CD4-positive, alpha-beta memory T cell (primary cell): ENCODE data around the gene ZDHHC8. TPM values are rescaled to one million over a fixed set of nuclear protein-coding genes. Genes with fewer than 3 reads are reported as not detected.
A peak's percentile ranks its signal among the peaks of the same experiment; 100 is the strongest.

Source experiments
- CTCF ChIA-PET: fragments of 350-600 bp; sonication (Branson Sonifier 250); formaldehyde crosslinking; loops from one replicate; lab custom pipeline; 2021; ENCODE audit warnings: inconsistent platforms; ENCODE audit not compliant: partially characterized antibody; lab: Charles Lee
- POLR2A ChIA-PET: fragments of 350-600 bp; sonication (Branson Sonifier 250); formaldehyde crosslinking; loops from one replicate; lab custom pipeline; 2021; ENCODE audit not compliant: partially characterized antibody; lab: Charles Lee
- DNase-seq, 5 donors: peaks; one replicate each; pipeline versions ENCODE4 v3.0.0 to v3.0.0-alpha.2; 2020 to 2022; ENCODE audit warnings: mixed read lengths in 1 of 5
- H3K27ac ChIP-seq: one replicate; pipeline ENCODE4 v1.7.0; 2013; ENCODE audit warnings: low read depth, low read length
- H3K27me3 ChIP-seq: 2 replicates; pipeline ENCODE4 v1.7.0; 2013; ENCODE audit warnings: mild to moderate bottlenecking, low read length, moderate library complexity; ENCODE audit not compliant: insufficient read depth
- H3K36me3 ChIP-seq: 2 replicates; pipeline ENCODE4 v1.7.0; 2013; ENCODE audit warnings: mild to moderate bottlenecking, low read length, moderate library complexity; ENCODE audit not compliant: insufficient read depth
- H3K4me1 ChIP-seq: 2 replicates; pipeline ENCODE4 v1.7.0; 2013; ENCODE audit warnings: mild to moderate bottlenecking, low read length, moderate library complexity; ENCODE audit not compliant: insufficient read depth
- H3K4me3 ChIP-seq, 2 donors: one replicate each; pipeline ENCODE4 v1.7.0; 2013; ENCODE audit warnings: low read length in 2 of 2, mild to moderate bottlenecking in 1 of 2
- H3K9me3 ChIP-seq, 2 donors: one replicate each; pipeline ENCODE4 v1.7.0; 2013; ENCODE audit warnings: low read length in 2 of 2, control low read depth in 1 of 2; ENCODE audit not compliant: control insufficient read depth in 1 of 2
- H3K27ac Mint-ChIP-seq, 7 donors: one replicate each; pipeline ENCODE4 v1.8.0; 2020 to 2021; ENCODE audit warnings: mixed read lengths in 7 of 7, mild to moderate bottlenecking in 6 of 7, inconsistent platforms in 3 of 7, moderate library complexity in 3 of 7
- H3K27me3 Mint-ChIP-seq, 2 donors: one replicate each; pipeline ENCODE4 v1.8.0; 2020 to 2021; ENCODE audit warnings: mixed read lengths in 2 of 2
- H3K36me3 Mint-ChIP-seq, 2 donors: one replicate each; pipeline ENCODE4 v1.8.0; 2020 to 2021; ENCODE audit warnings: mixed read lengths in 2 of 2, inconsistent platforms in 1 of 2, mild to moderate bottlenecking in 1 of 2
- H3K4me1 Mint-ChIP-seq, 4 donors: one replicate each; pipeline ENCODE4 v1.8.0; 2020 to 2021; ENCODE audit warnings: mixed read lengths in 4 of 4, mild to moderate bottlenecking in 1 of 4
- H3K4me3 Mint-ChIP-seq, 8 donors: one replicate each; pipeline ENCODE4 v1.8.0; 2020 to 2021; ENCODE audit warnings: mixed read lengths in 8 of 8, mild to moderate bottlenecking in 7 of 8, moderate library complexity in 6 of 8, inconsistent platforms in 3 of 8
- H3K9me3 Mint-ChIP-seq, 8 donors: one replicate each; pipeline ENCODE4 v1.8.0; 2020 to 2021; ENCODE audit warnings: mixed read lengths in 8 of 8, mild to moderate bottlenecking in 5 of 8, inconsistent platforms in 3 of 8, moderate library complexity in 1 of 8
- intact Hi-C: fragments of 100-400 bp; cut with micrococcal nuclease; formaldehyde crosslinking; loops from one replicate; pipeline ENCODE4 v1.15.1; 2023
- polyA plus RNA-seq, 2 donors: library from polyadenylated mRNA; unstranded; fragments of 300-500 nt; fragmentation: Illumina TruSeq; gene quantifications; one replicate each; pipeline ENCODE4 v1.2.3, GENCODE V29; 2021
- total RNA-seq, 2 experiments: library from RNA; stranded (reverse); gene quantifications; one replicate each; pipeline ENCODE4 v1.2.3, GENCODE V29; 2021

The ZDHHC8 gene
- total and polyA plus RNA-seq, 4 experiments from 2014 or later = 1.0 to 81.7 (median 43.5) TPM

DNA sequence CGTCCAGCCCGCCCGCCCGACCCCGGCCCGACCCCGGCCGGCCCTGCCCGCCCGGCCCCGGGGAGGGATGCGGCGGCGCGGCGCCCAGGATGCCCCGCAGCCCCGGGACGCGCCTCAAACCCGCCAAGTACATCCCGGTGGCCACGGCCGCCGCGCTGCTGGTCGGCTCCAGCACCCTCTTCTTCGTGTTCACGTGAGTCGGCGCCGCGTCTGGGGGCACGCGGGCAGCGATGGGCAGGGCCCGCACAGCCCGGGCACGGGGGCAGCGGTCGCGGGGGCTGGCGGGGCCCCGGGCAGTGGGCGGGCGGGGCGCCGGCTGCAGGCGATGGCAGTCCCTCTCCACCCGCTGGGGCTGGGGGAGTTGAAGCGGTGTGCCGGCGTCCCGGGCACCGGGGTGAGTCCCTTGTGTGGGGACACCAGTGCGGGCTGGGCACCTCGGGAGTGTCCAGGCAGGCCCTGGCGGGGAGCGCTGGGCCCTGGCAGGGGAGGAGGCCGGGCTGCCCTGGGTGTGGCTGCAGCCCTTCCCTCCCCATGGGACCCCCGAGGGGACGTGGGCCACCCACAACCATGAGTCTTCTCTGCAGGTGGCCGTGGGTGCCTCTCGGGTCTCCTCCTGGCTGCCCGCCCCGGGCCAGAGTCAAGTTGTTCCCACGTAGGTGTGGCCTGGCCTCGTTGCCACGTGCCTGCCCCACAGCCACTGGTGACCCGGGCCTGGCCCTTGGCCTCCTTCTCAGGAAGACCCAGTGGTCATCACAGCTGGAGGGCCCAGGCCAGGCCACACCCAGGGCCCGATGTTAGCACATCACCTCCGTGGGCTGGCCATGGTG is 468 bp downstream of the ZDHHC8 start:
- peaks cover 57% of the 10 kb centered on the region for H3K4me1 ChIP-seq
- peak overlapping the region; percentile 48 for H3K27ac ChIP-seq
- H3K4me1 Mint-ChIP-seq = peaks cover 13 to 58% (median 40%) of the 10 kb centered on the region in 4 donors
- peak overlapping the region in 3 of 7 donors; percentile 35 to 79 (median 57) for H3K27ac Mint-ChIP-seq
- DNase-seq = peak in 4 of 5 donors; percentile 21 to 40 (median 29)
- no peaks in the 10 kb centered on the region for H3K9me3 ChIP-seq
- no peaks in the 10 kb centered on the region for H3K27me3 Mint-ChIP-seq
- peaks cover 0 to 9% of the 10 kb centered on the region in 2 donors for H3K36me3 Mint-ChIP-seq
- ChIA-PET POLR2A (no interaction called here), CTCF (no interaction called here)
- H3K4me3 ChIP-seq = peak overlapping the region; percentile 12 to 57
- H3K36me3 ChIP-seq = no peaks in the 10 kb centered on the region
- peaks cover 0 to 2% (median 0%) of the 10 kb centered on the region in 8 donors for H3K9me3 Mint-ChIP-seq
- H3K27me3 ChIP-seq = no peaks in the 10 kb centered on the region
- peak overlapping the region; percentile 76 to 86 (median 80) for H3K4me3 Mint-ChIP-seq
- intact Hi-C loops = loop anchor here (1.0 to 5.0 kb wide), 4 partner anchors 15 to 700 kb away; partner anchors contain the start of genes HIRA, MRPL40, TANGO2 and TRMT2A

GRCh38 chr22:20132686-20133246 is 1.2 kb downstream of the ZDHHC8 start:
- peaks cover 61% of the 10 kb centered on the region for H3K4me1 ChIP-seq
- Mint-ChIP-seq H3K36me3 (peaks cover 0 to 5% of the 10 kb centered on the region in 2 donors), H3K27me3 (no peaks in the 10 kb centered on the region), H3K4me3 (peak overlapping the region; percentile 76 to 86 (median 80)), H3K27ac (peak overlapping the region in 5 of 7 donors; percentile 48 to 82 (median 69)), H3K9me3 (peaks cover 0 to 2% (median 0%) of the 10 kb centered on the region in 8 donors), H3K4me1 (peaks cover 15 to 64% (median 44%) of the 10 kb centered on the region in 4 donors)
- ChIA-PET CTCF (no interaction called here), POLR2A (no interaction called here)
- intact Hi-C loops = loop anchor here (5.0 kb wide), 2 partner anchors 110 to 700 kb away; partner anchors contain the start of genes HIRA, MRPL40 and TANGO2
- no peak for DNase-seq
- H3K27me3 ChIP-seq = no peaks in the 10 kb centered on the region
- H3K27ac ChIP-seq = peak overlapping the region; percentile 48
- no peaks in the 10 kb centered on the region for H3K9me3 ChIP-seq
- peak overlapping the region; percentile 12 to 57 for H3K4me3 ChIP-seq
- H3K36me3 ChIP-seq = no peaks in the 10 kb centered on the region

DNA sequence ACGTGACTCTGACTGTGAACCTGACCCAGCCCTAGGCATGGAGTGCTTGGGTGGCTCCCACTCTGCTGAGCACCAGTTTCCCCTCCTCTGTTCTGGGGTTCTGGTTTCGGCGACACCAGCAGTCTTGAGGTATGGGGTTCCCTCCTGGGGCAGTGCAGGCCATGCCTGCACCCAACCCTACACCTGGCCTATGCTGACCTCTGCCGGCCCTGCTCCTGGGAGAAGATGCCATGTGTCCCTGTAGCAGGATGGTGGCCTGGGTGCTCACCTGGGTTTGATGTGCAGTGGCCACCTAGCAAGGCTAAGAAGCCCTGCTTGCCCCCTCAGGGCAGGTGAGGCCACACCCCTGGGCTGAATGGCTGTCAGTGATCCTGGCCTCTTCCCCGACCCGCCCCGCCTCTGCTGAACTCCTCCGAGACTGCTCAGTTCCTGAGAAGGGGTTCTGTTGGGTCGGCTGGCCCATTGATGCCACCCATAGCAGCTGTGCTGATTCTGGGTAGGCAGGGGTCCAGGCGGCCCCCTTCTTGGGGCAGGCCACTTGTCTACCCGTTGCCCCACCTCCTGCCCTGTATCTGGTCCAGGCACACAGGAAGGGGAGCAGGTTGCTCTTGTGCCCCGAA is 2.4 kb downstream of the ZDHHC8 start:
- H3K27me3 Mint-ChIP-seq = no peaks in the 10 kb centered on the region
- no peaks in the 10 kb centered on the region for H3K9me3 ChIP-seq
- DNase-seq = no peak
- CTCF ChIA-PET = no interaction called here
- peaks cover 59% of the 10 kb centered on the region for H3K4me1 ChIP-seq
- H3K9me3 Mint-ChIP-seq = peaks cover 0 to 2% (median 0%) of the 10 kb centered on the region in 8 donors
- H3K36me3 Mint-ChIP-seq = peaks cover 0 to 2% of the 10 kb centered on the region in 2 donors
- no peaks in the 10 kb centered on the region for H3K27me3 ChIP-seq
- POLR2A ChIA-PET = no interaction called here
- peak overlapping the region in 2 of 7 donors; percentile 55 to 57 for H3K27ac Mint-ChIP-seq
- H3K36me3 ChIP-seq = no peaks in the 10 kb centered on the region
- intact Hi-C loops = loop anchor here (5.0 kb wide), 2 partner anchors 112 to 702 kb away; partner anchors contain the start of genes HIRA, MRPL40 and TANGO2
- H3K4me3 Mint-ChIP-seq = peak overlapping the region; percentile 48 to 86 (median 66)
- peaks cover 15 to 68% (median 46%) of the 10 kb centered on the region in 4 donors for H3K4me1 Mint-ChIP-seq
- no peak overlapping the region for H3K4me3 ChIP-seq
- no peak overlapping the region for H3K27ac ChIP-seq

- ChIA-PET CTCF (no interaction called here), POLR2A (no interaction called here)
- no peaks in the 10 kb centered on the region for H3K27me3 ChIP-seq
- intact Hi-C loops = no loop called here
- H3K9me3 Mint-ChIP-seq = no peaks in the 10 kb centered on the region
- H3K4me3 Mint-ChIP-seq = peak overlapping the region in 2 of 8 donors; percentile 2 to 52
- H3K9me3 ChIP-seq = no peaks in the 10 kb centered on the region
- H3K4me1 ChIP-seq = peaks cover 47% of the 10 kb centered on the region
- no peaks in the 10 kb centered on the region for H3K27me3 Mint-ChIP-seq
- H3K27ac ChIP-seq = no peak overlapping the region
- H3K36me3 Mint-ChIP-seq = peaks cover 0 to 2% of the 10 kb centered on the region in 2 donors
- H3K36me3 ChIP-seq = no peaks in the 10 kb centered on the region
- H3K4me1 Mint-ChIP-seq = peaks cover 13 to 60% (median 37%) of the 10 kb centered on the region in 4 donors
- no peak overlapping the region for H3K4me3 ChIP-seq
- DNase-seq = no peak
- H3K27ac Mint-ChIP-seq = peak overlapping the region in 2 of 7 donors; percentile 78
These were observed 3.7 kb downstream of the ZDHHC8 start for GRCh38 chr22:20135265-20135664.

DNA sequence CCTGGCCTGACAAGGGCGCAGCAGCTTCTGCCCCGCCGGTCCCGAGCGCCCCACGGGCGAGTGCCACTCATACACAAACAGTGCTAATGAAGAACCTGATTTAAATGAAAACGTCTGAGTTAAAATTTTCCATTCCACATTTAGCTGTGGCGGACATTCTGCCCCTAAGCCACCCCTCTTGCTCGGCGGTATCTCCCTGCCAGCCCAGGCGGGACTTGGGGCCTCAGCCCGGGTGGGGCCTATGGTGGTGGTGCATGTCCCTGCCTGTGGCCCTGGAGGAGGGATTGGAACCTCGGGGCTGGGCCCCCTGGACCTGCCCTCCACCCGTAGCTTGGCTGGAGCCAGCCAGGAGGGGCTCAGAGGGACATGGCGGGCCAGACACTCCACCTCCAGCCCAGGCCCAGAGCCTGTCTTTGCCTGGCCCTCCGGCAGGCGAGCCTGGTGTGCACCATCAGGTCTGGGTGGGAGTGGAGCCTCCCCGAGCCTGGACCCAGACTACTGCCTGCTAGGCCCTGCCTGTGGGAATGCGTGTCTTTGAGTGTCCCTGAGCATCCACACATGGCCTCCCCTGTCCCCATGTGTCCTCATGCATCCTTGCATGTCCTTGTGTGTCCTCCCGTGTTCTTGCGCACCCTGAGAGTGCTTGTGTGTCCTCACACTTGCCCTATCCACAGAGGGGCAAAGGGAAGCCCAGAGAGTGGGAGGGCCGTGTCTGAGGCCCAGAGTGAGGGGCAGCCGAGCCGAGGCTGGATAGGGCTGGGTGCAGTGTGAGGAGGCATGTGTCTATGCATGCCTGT is 4.4 kb downstream of the ZDHHC8 start:
- H3K27ac Mint-ChIP-seq = peak overlapping the region in 6 of 7 donors; percentile 1 to 73 (median 36)
- H3K4me1 Mint-ChIP-seq = peaks cover 13 to 59% (median 34%) of the 10 kb centered on the region in 4 donors

DNA sequence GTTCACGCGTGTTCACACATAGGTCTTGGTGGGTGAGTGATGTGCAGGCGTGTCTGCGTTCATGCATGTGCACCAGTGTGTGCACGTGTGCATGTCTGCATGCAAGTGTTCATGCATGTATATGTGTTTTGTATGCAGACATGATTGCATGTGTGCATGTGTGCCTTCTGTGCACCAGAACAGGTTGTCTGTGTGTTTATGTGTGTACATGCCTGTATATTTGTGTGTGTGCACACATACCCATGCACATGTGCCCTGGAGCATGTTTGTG is 4.9 kb downstream of the ZDHHC8 start:
- CTCF ChIA-PET = no interaction called here
- Mint-ChIP-seq H3K27ac (peak overlapping the region in 1 of 7 donors; percentile 36), H3K9me3 (no peaks in the 10 kb centered on the region), H3K36me3 (peaks cover 0 to 2% of the 10 kb centered on the region in 2 donors), H3K4me3 (no peak overlapping the region), H3K4me1 (peaks cover 13 to 59% (median 34%) of the 10 kb centered on the region in 4 donors), H3K27me3 (no peaks in the 10 kb centered on the region)
- peaks cover 40% of the 10 kb centered on the region for H3K4me1 ChIP-seq
- POLR2A ChIA-PET = no interaction called here
- no peaks in the 10 kb centered on the region for H3K9me3 ChIP-seq
- DNase-seq = no peak
- no peaks in the 10 kb centered on the region for H3K36me3 ChIP-seq
- H3K27me3 ChIP-seq = no peaks in the 10 kb centered on the region
- H3K27ac ChIP-seq = no peak overlapping the region
- intact Hi-C loops = no loop called here
- no peak overlapping the region for H3K4me3 ChIP-seq

More for the DNA sequence above, 4.4 kb downstream of the ZDHHC8 start:
- Mint-ChIP-seq H3K36me3 (peaks cover 0 to 2% of the 10 kb centered on the region in 2 donors), H3K27me3 (no peaks in the 10 kb centered on the region), H3K4me3 (peak overlapping the region in 1 of 8 donors; percentile 25), H3K9me3 (no peaks in the 10 kb centered on the region)
- H3K36me3 ChIP-seq = no peaks in the 10 kb centered on the region
- intact Hi-C loops = no loop called here
- no peak for DNase-seq
- no peak overlapping the region for H3K27ac ChIP-seq
- H3K27me3 ChIP-seq = no peaks in the 10 kb centered on the region
- H3K4me1 ChIP-seq = peaks cover 40% of the 10 kb centered on the region
- H3K4me3 ChIP-seq = no peak overlapping the region
- POLR2A ChIA-PET = no interaction called here
- no peaks in the 10 kb centered on the region for H3K9me3 ChIP-seq
- CTCF ChIA-PET = no interaction called here
